Lung (tissue), 12 donors: ENCODE data around the gene SCUBE3. TPM values are rescaled to one million over a fixed set of nuclear protein-coding genes. Genes with fewer than 3 reads are reported as not detected.

Source experiments
- ATAC-seq: fragments of 200-7000 bp; cut with Tn5 transposase; one replicate; pipeline ENCODE4 v1.9.1; 2020; ENCODE audit warnings: moderate number of reproducible peaks; ENCODE audit not compliant: insufficient read depth, low FRiP score
- DNase-seq, 3 donors: peaks; one replicate each; pipeline ENCODE4 v3.0.0-alpha.2; 2013 to 2017
- H3K27ac ChIP-seq, 2 donors: one replicate each; pipeline ENCODE4 v1.5.1; 2013; ENCODE audit warnings: mild to moderate bottlenecking in 2 of 2, moderate library complexity in 2 of 2, control low read depth in 1 of 2, inconsistent platforms in 1 of 2, low read depth in 1 of 2, low read length in 1 of 2
- H3K27me3 ChIP-seq, 3 donors: one replicate each; pipeline ENCODE4 v1.5.1; 2013; ENCODE audit warnings: low read length in 2 of 3; ENCODE audit not compliant: control insufficient read depth in 3 of 3, insufficient read depth in 3 of 3
- H3K36me3 ChIP-seq, 4 donors: one replicate each; pipeline ENCODE4 v1.5.1; 2013; ENCODE audit warnings: low read length in 4 of 4, mild to moderate bottlenecking in 1 of 4, moderate library complexity in 1 of 4; ENCODE audit not compliant: control insufficient read depth in 4 of 4, insufficient read depth in 4 of 4
- H3K4me1 ChIP-seq, 5 donors: one replicate each; pipeline ENCODE4 v1.5.1; 2013; ENCODE audit warnings: low read length in 5 of 5, mild to moderate bottlenecking in 2 of 5, moderate library complexity in 1 of 5; ENCODE audit not compliant: control insufficient read depth in 5 of 5, insufficient read depth in 5 of 5
- H3K4me3 ChIP-seq: one replicate; pipeline ENCODE4 v1.5.1; 2013; ENCODE audit warnings: mild to moderate bottlenecking, control low read depth, moderate library complexity
- H3K9ac ChIP-seq, 2 donors: one replicate each; pipeline ENCODE4 v1.5.1; 2013; ENCODE audit warnings: low read length in 2 of 2, control low read depth in 1 of 2; ENCODE audit not compliant: insufficient read depth in 1 of 2
- H3K9me3 ChIP-seq, 4 donors: one replicate each; pipeline ENCODE4 v1.5.1; 2013; ENCODE audit warnings: low read length in 3 of 4, mild to moderate bottlenecking in 1 of 4, moderate library complexity in 1 of 4; ENCODE audit not compliant: control insufficient read depth in 4 of 4, insufficient read depth in 3 of 4
- CTCF ChIP-seq: IDR thresholded peaks from 2 replicates; pipeline ENCODE4 v1.5.1; 2012; ENCODE audit warnings: mild to moderate bottlenecking; ENCODE audit errors: control extremely low read depth, extremely low read depth
- WGBS, 2 donors: extraction: QIAGEN DNeasy Blood & Tissue Kit; methylation state at CpG; one replicate each; pipeline ENCODE4 v1.1.7; 2013; 5-methylcytosine and 5-hydroxymethylcytosine counted together
- polyA plus RNA-seq, 2 donors: library from polyadenylated mRNA; stranded (reverse); fragments of 200-250 nt; gene quantifications; one replicate each; pipeline ENCODE4 v1.2.1, GENCODE V29; 2013
- total RNA-seq, 2 donors: library from RNA; depleted of rRNA in 1 of 2; stranded (reverse); fragments of >200 nt in 1 of 2; gene quantifications; one replicate each; pipeline ENCODE4 v1.2.1, GENCODE V29; 2014 to 2021
- donor health status: control.
- donor health status: control.
- donor health status: Bipolar disorder and iron deficiency.
- donor health status: healthy.
- donor health status: DM: yes; HTN: yes; CAD: no.

Gene SCUBE3
- total and polyA plus RNA-seq, 4 donors = 0.02 to 2.1 (median 0.92) TPM

DNA sequence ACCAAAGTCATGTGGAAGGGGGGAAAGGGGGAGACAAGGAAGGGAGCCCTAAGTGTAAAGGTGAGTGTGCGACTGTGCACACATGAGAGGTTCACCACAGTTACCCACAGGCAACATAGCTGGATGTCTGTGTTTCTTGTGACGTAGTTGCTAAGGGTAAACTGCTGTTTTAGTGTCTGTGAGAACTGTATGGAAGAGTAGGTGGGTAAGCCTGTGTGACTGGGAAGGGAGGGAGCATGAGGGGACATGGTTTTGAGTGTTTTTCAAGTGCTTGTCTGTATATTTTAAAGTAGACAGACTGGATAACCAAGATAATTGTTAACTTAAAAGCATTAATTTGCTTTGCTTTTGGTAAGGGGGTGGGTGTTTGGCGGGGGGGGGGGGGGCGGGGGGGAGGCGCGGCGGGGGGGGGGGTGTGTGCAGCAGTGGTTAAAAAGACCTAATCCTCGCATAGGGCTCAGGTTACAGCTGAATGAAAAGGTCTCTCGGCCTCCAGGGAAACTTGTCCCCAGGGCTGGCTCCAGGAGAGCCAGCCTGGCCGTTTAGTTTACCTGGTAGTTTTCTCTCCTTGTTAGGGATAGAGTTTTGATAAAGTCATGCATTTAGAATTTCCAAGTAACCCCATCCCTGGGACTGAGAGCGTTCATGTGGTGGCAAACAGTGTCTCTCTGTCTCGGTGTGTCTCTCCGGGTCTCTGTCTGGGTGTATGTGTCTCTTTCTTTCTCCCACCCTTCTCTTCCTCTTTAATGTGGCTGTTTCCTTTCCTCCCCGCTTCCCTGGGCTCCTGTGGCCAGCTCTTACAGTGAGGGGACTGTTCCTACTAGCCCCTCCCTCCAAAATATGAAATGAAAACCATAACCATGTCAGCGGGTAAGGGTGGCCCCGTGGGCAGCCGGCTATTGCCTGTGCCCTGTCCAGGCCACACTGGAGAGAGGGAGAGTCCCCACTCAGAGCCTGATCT, 3.4 kb downstream of the SCUBE3 start:
- 35 to 55% methylated on average over 14 to 17 of the region's 17 CpGs for WGBS, 2 donors

GRCh38 chr6:35218021-35218420, 4.3 kb downstream of the SCUBE3 start:
- DNase-seq (peak; percentile 43 to 71 (median 59)), ATAC-seq (no peak)
- 25 to 38% methylated on average over 4 of the region's 4 CpGs for WGBS, 2 donors

More for the DNA sequence above, 3.4 kb downstream of the SCUBE3 start:
- Histone ChIP-seq H3K9ac (no peak overlapping the region), H3K9me3 (peaks cover 0 to 2% (median 0%) of the 10 kb centered on the region in 4 donors), H3K36me3 (no peaks in the 10 kb centered on the region), H3K4me1 (peaks cover 2 to 47% (median 13%) of the 10 kb centered on the region in 5 donors), H3K4me3 (no peak overlapping the region), H3K27ac (no peak overlapping the region), H3K27me3 (peaks cover 0 to 19% (median 19%) of the 10 kb centered on the region in 3 donors)
- ATAC-seq (no peak), DNase-seq (peak; percentile 40 to 67 (median 44))
- no peak for TF ChIP-seq CTCF

DNA sequence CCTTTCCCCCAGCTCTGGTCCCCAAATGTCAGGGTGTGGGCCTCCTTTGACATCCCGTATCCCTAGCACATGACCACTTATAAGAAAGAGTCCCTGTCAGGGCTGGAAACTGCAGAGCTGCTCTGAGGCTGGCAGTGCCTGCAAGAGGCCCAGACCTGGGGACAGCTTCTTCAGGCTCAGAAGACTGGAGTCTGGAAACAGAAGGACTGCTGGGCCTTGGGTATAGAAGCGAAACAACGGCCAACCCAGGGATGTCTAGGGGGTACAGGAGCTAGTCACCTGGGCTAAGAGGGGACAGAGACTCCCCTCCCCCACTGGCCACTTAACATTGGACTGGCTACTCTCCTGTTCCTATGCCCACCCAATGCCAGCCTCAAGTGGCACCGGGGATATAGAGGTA, 4.7 kb downstream of the SCUBE3 start:
- H3K4me1 ChIP-seq = peaks cover 2 to 42% (median 13%) of the 10 kb centered on the region in 5 donors
- ATAC-seq (no peak), DNase-seq (no peak)
- no peak for TF ChIP-seq CTCF
- no peaks in the 10 kb centered on the region for H3K36me3 ChIP-seq
- 82 to 86% methylated on average over 4 of the region's 4 CpGs for WGBS, 2 donors
- H3K27ac ChIP-seq = no peak overlapping the region
- no peak overlapping the region for H3K4me3 ChIP-seq
- H3K9ac ChIP-seq = no peak overlapping the region
- peaks cover 0 to 11% (median 6%) of the 10 kb centered on the region in 3 donors for H3K27me3 ChIP-seq
- H3K9me3 ChIP-seq = peaks cover 0 to 2% (median 0%) of the 10 kb centered on the region in 4 donors

More at GRCh38 chr6:35218021-35218420, 4.3 kb downstream of the SCUBE3 start:
- no peak overlapping the region for H3K4me3 ChIP-seq
- TF ChIP-seq CTCF = no peak
- H3K36me3 ChIP-seq = no peaks in the 10 kb centered on the region
- H3K27ac ChIP-seq = no peak overlapping the region
- peaks cover 0 to 2% (median 0%) of the 10 kb centered on the region in 4 donors for H3K9me3 ChIP-seq
- peaks cover 0 to 14% (median 10%) of the 10 kb centered on the region in 3 donors for H3K27me3 ChIP-seq
- H3K9ac ChIP-seq = no peak overlapping the region
- peaks cover 2 to 46% (median 13%) of the 10 kb centered on the region in 5 donors for H3K4me1 ChIP-seq
